HEK293 (cell line): ENCODE data around the gene HDDC3.
"Not testable (repeated sequence)": the region's sequence is repeated elsewhere in the genome, so short reads cannot be mapped to it uniquely, and the experiment has no call there.

Experiments
- CTCF ChIA-PET: fragments of 350-600 bp; formaldehyde crosslinking; extraction: SDS; loops from one replicate; lab custom pipeline; 2021; ENCODE audit warnings: antibody characterized with exemption; lab: Yijun Ruan, JAX
- POLR2A ChIA-PET: fragments of 300-600 bp; formaldehyde crosslinking; extraction: SDS; loops from one replicate; lab custom pipeline; 2020; ENCODE audit warnings: antibody characterized with exemption, inconsistent platforms; lab: Yijun Ruan, JAX
- H3K27ac ChIP-seq: fragments of 200-500 bp; sonication (Bioruptor generic); 2 replicates; pipeline ENCODE4 v1.5.1; 2014; ENCODE audit warnings: low read depth, low read length, control low read depth, inconsistent platforms; ENCODE audit errors: extremely low read depth
- H3K36me3 ChIP-seq, 2 experiments: fragments of 200-500 bp in 1 of 2; sonication (Bioruptor generic) in 1 of 2; 1 replicate in 1 of 2; 2 replicates in 1 of 2; pipeline ENCODE4 v1.5.1; 2014 to 2017; ENCODE audit warnings: inconsistent platforms in 2 of 2, low read length in 2 of 2; ENCODE audit not compliant: control insufficient read depth in 2 of 2, insufficient read depth in 1 of 2
- H3K4me1 ChIP-seq: fragments of 200-500 bp; sonication (Bioruptor generic); 2 replicates; pipeline ENCODE4 v1.5.1; 2014; ENCODE audit warnings: mild to moderate bottlenecking, low read length, inconsistent platforms; ENCODE audit not compliant: control insufficient read depth, insufficient read depth
- H3K4me3 ChIP-seq: 2 replicates; pipeline ENCODE4 v1.5.1; 2011; ENCODE audit warnings: low read depth, mild to moderate bottlenecking, control low read depth, low read length, moderate library complexity
- H3K9me3 ChIP-seq: fragments of 200-500 bp; sonication (Bioruptor generic); 2 replicates; pipeline ENCODE4 v1.5.1; 2014; ENCODE audit warnings: low read depth, low read length, inconsistent platforms; ENCODE audit not compliant: control insufficient read depth, insufficient read depth
- MEIS1 ChIP-seq: sonication (generic); formaldehyde crosslinking; IDR thresholded peaks from 2 replicates; pipeline ENCODE4 v1.8.1; 2022; ENCODE audit warnings: missing genetic modification reagents, mild to moderate bottlenecking, borderline replicate concordance
- PRDM10 ChIP-seq: fragments of 450-650 bp; formaldehyde crosslinking; IDR thresholded peaks from 2 replicates; pipeline ENCODE4 v1.5.1; 2016; ENCODE audit warnings: missing biosample characterization, missing genetic modification characterization
- RBAK ChIP-seq: fragments of 450-650 bp; formaldehyde crosslinking; IDR thresholded peaks from 2 replicates; pipeline ENCODE4 v1.5.1; 2016; ENCODE audit warnings: missing biosample characterization, missing genetic modification characterization
- ZBTB49 ChIP-seq: fragments of 450-650 bp; formaldehyde crosslinking; IDR thresholded peaks from 2 replicates; pipeline ENCODE4 v1.5.1; 2016; ENCODE audit warnings: missing biosample characterization, missing genetic modification characterization, low read depth
- ZBTB7A ChIP-seq: fragments of 450-650 bp; formaldehyde crosslinking; IDR thresholded peaks from 2 replicates; pipeline ENCODE4 v1.5.1; 2016; ENCODE audit warnings: low read depth, missing biosample characterization, missing genetic modification characterization
- ZFP37 ChIP-seq: fragments of 450-650 bp; formaldehyde crosslinking; IDR thresholded peaks from 2 replicates; pipeline ENCODE4 v1.5.1; 2016; ENCODE audit warnings: missing biosample characterization, missing genetic modification characterization
- ZFP41 ChIP-seq: fragments of 450-650 bp; formaldehyde crosslinking; IDR thresholded peaks from 2 replicates; pipeline ENCODE4 v1.5.1; 2016; ENCODE audit warnings: missing biosample characterization, missing genetic modification characterization, borderline replicate concordance
- ZNF169 ChIP-seq: fragments of 450-650 bp; formaldehyde crosslinking; IDR thresholded peaks from 2 replicates; pipeline ENCODE4 v1.5.1; 2016; ENCODE audit warnings: missing biosample characterization, missing genetic modification characterization
- ZNF221 ChIP-seq: fragments of 450-650 bp; formaldehyde crosslinking; IDR thresholded peaks from 2 replicates; pipeline ENCODE4 v1.5.1; 2017; ENCODE audit warnings: missing biosample characterization, missing genetic modification characterization, borderline replicate concordance
- ZNF24 ChIP-seq: fragments of 450-650 bp; formaldehyde crosslinking; IDR thresholded peaks from 2 replicates; pipeline ENCODE4 v1.5.1; 2016; ENCODE audit warnings: missing biosample characterization, missing genetic modification characterization
- ZNF274 ChIP-seq, 2 experiments: fragments of 200-500 bp in 1 of 2; fragments of 450-650 bp in 1 of 2; sonication (Bioruptor generic) in 1 of 2; formaldehyde crosslinking in 1 of 2; IDR thresholded peaks; 2 replicates each; pipeline versions ENCODE4 v1.5.1 to v1.6.1; 2014 to 2016; ENCODE audit warnings: borderline replicate concordance in 1 of 2, inconsistent platforms in 1 of 2, low read length in 1 of 2, missing biosample characterization in 1 of 2, missing genetic modification characterization in 1 of 2
- ZNF335 ChIP-seq: fragments of 450-650 bp; formaldehyde crosslinking; conservative IDR thresholded peaks from 2 replicates; pipeline ENCODE4 v1.5.1; 2016; ENCODE audit warnings: missing biosample characterization, missing genetic modification characterization
- ZNF449 ChIP-seq: fragments of 450-650 bp; formaldehyde crosslinking; IDR thresholded peaks from 2 replicates; pipeline ENCODE4 v1.5.1; 2017; ENCODE audit warnings: missing biosample characterization, mild to moderate bottlenecking, missing genetic modification characterization, moderate library complexity
- ZNF529 ChIP-seq: fragments of 450-650 bp; formaldehyde crosslinking; IDR thresholded peaks from 2 replicates; pipeline ENCODE4 v1.5.1; 2017; ENCODE audit warnings: missing genetic modification characterization, missing biosample characterization; ENCODE audit not compliant: insufficient replicate concordance
- ZNF580 ChIP-seq: fragments of 450-650 bp; formaldehyde crosslinking; IDR thresholded peaks from 2 replicates; pipeline ENCODE4 v1.5.1; 2016; ENCODE audit warnings: missing biosample characterization, missing genetic modification characterization
- ZNF600 ChIP-seq: fragments of 450-650 bp; formaldehyde crosslinking; IDR thresholded peaks from 2 replicates; pipeline ENCODE4 v1.5.1; 2016; ENCODE audit warnings: missing biosample characterization, missing genetic modification characterization
- ZNF664 ChIP-seq: fragments of 450-650 bp; formaldehyde crosslinking; IDR thresholded peaks from 2 replicates; pipeline ENCODE4 v1.5.1; 2016; ENCODE audit warnings: missing biosample characterization, missing genetic modification characterization
- ZNF704 ChIP-seq: fragments of 450-650 bp; formaldehyde crosslinking; IDR thresholded peaks from 2 replicates; pipeline ENCODE4 v1.5.1; 2016; ENCODE audit warnings: missing biosample characterization, missing genetic modification characterization

HDDC3 gene

GRCh38 chr15:90902040-90902839, 30.1 kb downstream of the HDDC3 start (continued):
- TF ChIP-seq ZFP37 (tag by site-specific recombination), result peak; percentile 88
- 0 out of 2 replicates have a peak, but pooled peaks have one; percentile 20 for TF ChIP-seq ZNF580 (tag by site-specific recombination)
- TF ChIP-seq ZFP41 (tag by site-specific recombination), result no peak

GRCh38 chr15:90901175-90902039, 30.9 kb downstream of the HDDC3 start:
- Histone ChIP-seq H3K36me3 (peaks cover 8 to 18% of the 10 kb centered on the region in 2 experiments), H3K27ac (peak overlapping the region; percentile 98), H3K9me3 (no peaks in the 10 kb centered on the region), H3K4me1 (peaks cover 13% of the 10 kb centered on the region), H3K4me3 (peak overlapping the region; percentile 74)
- ChIA-PET POLR2A (interaction anchor here (0.7 to 3.8 kb wide), 6 partner anchors 9 to 184 kb away, joined by 3 to 88 read pairs (median 8); partner anchors contain the start of genes BLM, HDDC3 and UNC45A), CTCF (interaction anchor here (0.6 to 8.3 kb wide), 12 partner anchors 9 to 581 kb away, joined by 3 to 126 read pairs (median 4); partner anchors contain the start of genes HDDC3 and UNC45A)
- no peak for TF ChIP-seq ZNF169 (tag by site-specific recombination)
- TF ChIP-seq PRDM10 (tag by site-specific recombination), result peak; percentile 84
- TF ChIP-seq ZNF221 (tag by site-specific recombination), result no peak
- no peak for TF ChIP-seq ZBTB7A (tag by site-specific recombination)
- no peak for TF ChIP-seq ZNF704 (tag by site-specific recombination)
- 0 out of 2 replicates have a peak, but pooled peaks have one; percentile 10 for TF ChIP-seq ZNF24
- 0 out of 2 replicates have a peak, but pooled peaks have one; percentile 11 for TF ChIP-seq ZNF449
- no peak for TF ChIP-seq RBAK
- no peak for TF ChIP-seq ZNF274 (IDR thresholded peaks at IDR 0.05; ENCODE audit: low read length)
- no peak for TF ChIP-seq ZNF274 (tag by site-specific recombination; IDR thresholded peaks at IDR 0.05; ENCODE audit: borderline replicate concordance)
- TF ChIP-seq ZFP41 (tag by site-specific recombination), result no peak
- TF ChIP-seq ZNF529 (tag by site-specific recombination), result no peak
- TF ChIP-seq ZBTB49 (tag by site-specific recombination), result no peak
- no peak for TF ChIP-seq MEIS1
- TF ChIP-seq ZNF335 (tag by site-specific recombination), result 0 out of 2 replicates have a peak, but pooled peaks have one; percentile 72
- peak; percentile 98 for TF ChIP-seq ZNF664
- no peak for TF ChIP-seq ZNF600 (tag by site-specific recombination)

- CTCF ChIA-PET, result interaction anchor here (2.1 to 4.5 kb wide), 3 partner anchors 12 to 36 kb away, joined by 4 to 51 read pairs (median 17); partner anchors contain the start of genes HDDC3 and UNC45A
- H3K9me3 ChIP-seq, result not testable (repeated sequence)
- POLR2A ChIA-PET, result interaction anchor here (0.6 kb wide), 1 partner anchor 57 kb away, joined by 4 read pairs; no protein-coding TSS in a partner anchor
Observed at GRCh38 chr15:90897131-90897655, 35.2 kb downstream of the HDDC3 start.

More at GRCh38 chr15:90897131-90897655, 35.2 kb downstream of the HDDC3 start:
- not testable (repeated sequence) for H3K36me3 ChIP-seq, H3K4me1 ChIP-seq, H3K4me3 ChIP-seq, H3K27ac ChIP-seq
